Bone marrow (tissue), 2 donors: ENCODE results near the gene SLC4A1.
"Not testable (repeated sequence)": the region's sequence is repeated elsewhere in the genome, so short reads cannot be mapped to it uniquely, and the experiment has no call there.

Experiments
- DNase-seq, 2 donors: peaks; one replicate each; lab custom pipeline; 2025; lab: John Stamatoyannopoulos, UW

Gene SLC4A1

GRCh38 chr17:44256671-44257070 lies 11.3 kb downstream of the SLC4A1 start:
- no peak for DNase-seq

DNA sequence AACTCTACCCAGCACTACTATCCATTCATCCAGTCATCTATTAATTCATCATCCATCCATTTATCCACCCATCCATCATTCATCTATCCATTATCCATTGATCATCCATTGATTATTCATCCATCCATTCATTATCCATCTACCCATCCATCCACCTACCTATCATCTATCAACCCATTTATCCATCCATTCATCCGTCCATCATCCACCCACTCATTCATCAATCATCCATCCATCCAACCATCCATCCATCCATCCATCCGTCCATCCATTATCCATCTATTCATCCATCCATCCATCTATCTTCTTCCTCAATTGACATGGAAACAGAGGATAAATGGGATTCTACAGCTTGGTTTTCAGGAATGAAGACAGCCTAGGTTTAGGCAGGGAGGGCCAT lies 12.0 kb downstream of the SLC4A1 start:
- DNase-seq, result no peak

- no peak for DNase-seq
Measured at GRCh38 chr17:44254361-44255095, 13.4 kb downstream of the SLC4A1 start.

- DNase-seq, result no peak
Measured at GRCh38 chr17:44253006-44253405, 14.9 kb downstream of the SLC4A1 start.

GRCh38 chr17:44251062-44251461 lies 16.9 kb downstream of the SLC4A1 start:
- DNase-seq, result no peak

GRCh38 chr17:44249501-44250246 lies 18.3 kb downstream of the SLC4A1 start:
- no peak for DNase-seq

DNA sequence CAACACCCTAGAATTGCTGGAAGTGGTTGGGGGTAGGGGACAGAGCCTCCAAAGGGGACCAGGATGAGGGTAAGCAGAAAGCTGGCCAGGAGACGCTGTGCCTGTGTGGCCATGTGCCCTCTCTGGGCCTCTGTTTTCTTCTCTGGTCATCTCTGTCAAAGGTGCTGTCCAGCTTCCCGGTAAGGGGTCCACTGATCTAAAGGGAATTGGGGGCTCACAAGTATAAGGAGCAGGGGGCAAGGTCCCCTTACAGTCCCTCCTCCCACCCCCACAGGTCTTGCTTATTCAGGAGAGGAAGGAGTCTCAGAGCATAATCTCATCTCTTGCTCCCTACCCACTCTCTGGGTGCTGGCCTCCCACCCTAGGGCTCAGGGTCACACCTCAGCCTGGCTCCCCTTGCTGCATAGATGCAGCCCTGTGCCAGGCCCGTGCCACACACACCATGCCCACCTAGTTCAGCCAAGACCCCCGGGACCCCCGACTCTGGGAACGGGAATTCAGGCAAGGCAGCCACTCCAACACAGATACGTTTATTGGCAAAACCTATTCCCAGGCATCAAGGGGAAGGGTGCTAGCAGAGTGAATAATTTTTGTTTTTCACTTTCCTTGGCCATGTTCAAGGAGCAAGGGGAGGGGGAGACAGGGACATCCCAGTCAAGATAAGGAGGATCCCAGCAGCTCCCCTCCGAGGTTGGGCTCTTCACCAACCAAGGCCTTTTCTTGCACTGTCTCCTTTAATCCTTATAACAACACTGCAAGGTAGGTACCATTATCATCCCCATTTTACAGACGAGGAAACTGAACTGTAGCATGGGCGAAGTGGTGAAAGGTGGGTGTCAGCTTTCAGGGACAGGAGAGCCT lies 19.8 kb downstream of the SLC4A1 start:
- DNase-seq, result no peak

DNA sequence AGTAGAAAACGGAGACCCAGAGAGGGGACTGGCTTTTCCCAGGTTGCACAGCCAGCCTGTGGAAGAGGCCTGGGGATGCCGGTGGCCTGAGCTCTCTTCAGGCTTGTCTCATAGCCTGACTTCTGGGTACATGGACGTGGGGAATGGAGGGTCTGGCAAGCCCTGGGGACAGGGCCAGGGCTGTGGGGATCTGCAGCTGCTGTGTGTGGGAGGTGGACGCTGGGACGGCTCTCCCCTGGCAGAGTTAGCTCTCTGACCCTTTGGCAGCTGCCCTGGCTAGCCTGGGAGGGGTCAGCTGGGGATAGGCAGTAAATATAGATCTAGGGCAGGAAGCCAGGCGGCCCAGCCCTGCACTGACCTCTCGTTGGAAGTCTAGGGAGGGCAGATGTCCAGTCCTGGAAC lies 20.5 kb downstream of the SLC4A1 start:
- DNase-seq, result no peak

DNA sequence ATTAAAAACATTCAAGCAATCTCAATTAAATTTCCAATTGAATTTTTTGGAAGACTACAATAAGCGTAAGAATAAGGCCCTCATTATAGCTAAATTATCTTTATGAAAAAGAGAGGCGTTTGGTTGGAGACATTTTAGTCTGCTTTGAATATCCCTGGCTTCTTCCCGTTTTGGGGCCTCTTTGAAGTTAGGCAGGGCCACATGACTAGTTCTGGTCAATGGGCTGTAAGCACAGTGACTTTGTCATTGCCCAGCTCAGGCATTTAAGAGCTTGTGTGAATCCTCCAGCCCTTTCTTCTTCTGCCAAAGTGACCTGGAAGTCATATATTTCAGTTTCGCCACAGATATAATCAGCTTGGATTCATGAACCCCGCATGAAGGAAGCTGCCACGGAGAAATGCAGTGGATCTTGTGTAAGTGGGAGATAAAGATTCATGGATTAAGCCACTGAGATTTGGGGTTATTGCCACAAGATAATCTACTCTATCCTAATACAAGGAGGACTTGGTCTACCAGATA lies 26.8 kb downstream of the SLC4A1 start:
- DNase-seq, result peak in 1 of 2 donors; percentile 2

DNA sequence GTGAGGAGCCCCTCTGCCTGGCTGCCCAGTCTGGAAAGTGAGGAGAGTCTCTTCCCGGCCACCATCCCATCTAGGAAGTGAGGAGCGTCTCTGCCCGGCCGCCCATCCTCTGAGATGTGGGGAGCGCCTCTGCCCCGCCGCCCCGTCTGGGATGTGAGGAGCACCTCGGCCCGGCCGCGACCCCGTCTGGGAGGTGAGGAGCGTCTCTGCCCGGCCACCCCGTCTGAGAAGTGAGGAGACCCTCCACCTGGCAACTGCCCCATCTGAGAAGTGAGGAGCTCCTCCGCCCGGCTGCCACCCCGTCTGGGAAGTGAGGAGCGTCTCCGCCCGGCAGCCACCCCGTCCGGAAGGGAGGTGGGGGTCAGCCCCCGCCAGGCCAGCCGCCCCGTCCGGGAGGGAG lies 30.0 kb downstream of the SLC4A1 start:
- not testable (repeated sequence) for DNase-seq

GRCh38 chr17:44236444-44236991 lies 31.4 kb downstream of the SLC4A1 start:
- DNase-seq, result no peak

- DNase-seq, result no peak
Measured at GRCh38 chr17:44235583-44235936, 32.4 kb downstream of the SLC4A1 start.

GRCh38 chr17:44233582-44233981 lies 34.4 kb downstream of the SLC4A1 start:
- no peak for DNase-seq

DNA sequence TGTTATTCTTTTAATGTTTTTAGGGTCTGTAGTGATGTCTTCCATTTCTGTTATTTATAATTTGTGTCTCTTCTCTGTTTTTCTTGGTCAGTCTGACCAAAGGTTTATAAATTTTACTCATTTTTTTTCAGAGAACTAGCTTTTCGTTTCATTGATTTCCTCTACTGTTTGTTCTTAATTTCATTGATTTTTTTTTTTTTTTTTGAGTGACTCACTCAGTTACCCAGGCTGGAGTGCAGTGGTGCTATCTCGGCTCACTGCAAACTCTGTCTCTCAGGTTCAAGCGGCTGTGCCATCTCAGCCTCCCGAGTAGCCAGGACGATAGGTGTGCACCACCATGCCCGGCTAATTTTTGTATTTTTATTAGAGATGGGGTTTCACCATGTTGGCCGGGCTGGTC lies 35.9 kb downstream of the SLC4A1 start:
- no peak for DNase-seq

DNA sequence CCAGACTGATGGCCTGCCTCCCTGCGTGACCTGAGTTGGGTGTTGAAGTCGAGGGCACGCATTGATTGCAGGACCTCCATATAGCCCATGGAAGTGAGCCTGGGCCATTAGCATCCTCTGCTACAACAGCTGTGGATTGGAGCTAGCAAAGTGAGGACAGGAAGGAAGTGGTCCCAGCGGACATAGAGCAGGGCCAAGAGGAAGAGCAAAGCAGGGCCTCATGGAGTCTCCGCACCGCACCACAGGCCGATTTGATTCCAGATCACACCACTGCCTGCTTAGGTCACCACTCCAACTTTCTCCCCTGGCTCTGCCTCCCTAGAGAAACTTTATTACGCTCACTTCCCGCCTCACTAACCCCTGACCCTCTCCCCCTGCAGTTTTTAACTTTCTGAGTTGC lies 37.8 kb downstream of the SLC4A1 start:
- no peak for DNase-seq

- no peak for DNase-seq
Measured at GRCh38 chr17:44229090-44229489, 38.8 kb downstream of the SLC4A1 start.

- DNase-seq, result no peak
Measured at GRCh38 chr17:44223541-44224071, 44.3 kb downstream of the SLC4A1 start.

- DNase-seq, result peak in 1 of 2 donors; percentile 40
Measured at GRCh38 chr17:44222112-44222869, 45.6 kb downstream of the SLC4A1 start.

DNA sequence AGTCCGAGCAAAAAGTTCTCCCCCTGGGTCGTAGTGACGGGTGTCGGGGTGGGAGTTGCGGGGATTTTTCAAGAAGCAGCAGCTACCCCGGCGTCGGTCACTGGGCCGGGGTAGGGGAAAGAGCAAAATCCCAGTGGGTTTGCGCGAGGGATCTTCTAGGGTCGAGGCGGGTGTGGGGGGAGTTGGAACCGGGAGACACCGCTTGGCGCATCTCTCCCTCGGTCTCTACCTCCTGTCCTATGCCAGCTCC lies 46.1 kb downstream of the SLC4A1 start:
- no peak for DNase-seq

- DNase-seq, result peak; percentile 17 to 40
Measured at GRCh38 chr17:44221084-44221861, 46.7 kb downstream of the SLC4A1 start.
